Smooth muscle cell (in vitro differentiated cells): ENCODE data around the gene MAPK8. TPM values are rescaled to one million over a fixed set of nuclear protein-coding genes. Genes with fewer than 3 reads are reported as not detected.

ENCODE experiments used
- DNase-seq: peaks from one replicate; lab custom pipeline; 2025; ENCODE audit not compliant: unreplicated experiment; lab: John Stamatoyannopoulos, UW
- H2AFZ ChIP-seq: fragments of 200-600 bp; sonication (generic); 2 replicates; pipeline ENCODE4 v1.6.0; 2016; ENCODE audit warnings: antibody characterized with exemption, low read depth, mild to moderate bottlenecking
- H3F3A ChIP-seq: fragments of 200-600 bp; sonication (generic); 2 replicates; pipeline ENCODE4 v1.6.0; 2017; ENCODE audit warnings: antibody characterized with exemption, low read depth
- H3K27ac ChIP-seq: fragments of 200-600 bp; sonication (generic); 2 replicates; pipeline ENCODE4 v1.5.1; 2016; ENCODE audit warnings: low read depth, mild to moderate bottlenecking
- H3K27me3 ChIP-seq: fragments of 200-600 bp; sonication (generic); 2 replicates; pipeline ENCODE4 v1.6.1; 2016; ENCODE audit warnings: low read depth, mild to moderate bottlenecking
- H3K36me3 ChIP-seq: fragments of 200-600 bp; sonication (generic); 2 replicates; pipeline ENCODE4 v1.5.1; 2016; ENCODE audit warnings: low read depth
- H3K4me1 ChIP-seq: fragments of 200-600 bp; sonication (generic); 2 replicates; pipeline ENCODE4 v1.5.1; 2016; ENCODE audit warnings: low read depth
- H3K4me2 ChIP-seq: fragments of 200-600 bp; sonication (generic); 2 replicates; pipeline ENCODE4 v1.6.0; 2016; ENCODE audit warnings: mild to moderate bottlenecking
- H3K4me3 ChIP-seq: fragments of 200-600 bp; sonication (generic); 2 replicates; pipeline ENCODE4 v1.5.1; 2016; ENCODE audit warnings: mild to moderate bottlenecking
- H3K79me2 ChIP-seq: fragments of 200-600 bp; sonication (generic); 2 replicates; pipeline ENCODE4 v1.6.0; 2016; ENCODE audit warnings: low read depth, mild to moderate bottlenecking
- H3K9ac ChIP-seq: fragments of 200-600 bp; sonication (generic); 2 replicates; pipeline ENCODE4 v1.6.0; 2016; ENCODE audit warnings: low read depth
- H3K9me3 ChIP-seq: fragments of 200-600 bp; sonication (generic); replicated peaks from 2 replicates; pipeline ENCODE4 v1.5.1; 2016; ENCODE audit warnings: low read depth
- H4K20me1 ChIP-seq: fragments of 200-600 bp; sonication (generic); 2 replicates; pipeline ENCODE4 v1.6.0; 2016; ENCODE audit warnings: low read depth
- WGBS: methylation state at CpG from one replicate; pipeline ENCODE4 v1.1.7; 2016; ENCODE audit warnings: low lambda C conversion rate; 5-methylcytosine and 5-hydroxymethylcytosine counted together
- polyA plus RNA-seq: library from polyadenylated mRNA; unstranded; fragments of >200 nt; fragmentation: Nextera tagmentation; extraction: Ambion mirVana; gene quantifications from 2 replicates; pipeline ENCODE4 v1.2.1, GENCODE V29; 2016
- total RNA-seq: library from RNA; depleted of rRNA; stranded (reverse); fragments of >200 nt; gene quantifications from 2 replicates; pipeline ENCODE4 v1.2.3, GENCODE V29; 2014
- TF ChIP-seq, protein P1 (sequence below): fragments of 200-600 bp; sonication (generic); IDR thresholded peaks from 2 replicates; pipeline ENCODE4 v1.5.1; 2017; ENCODE audit warnings: borderline replicate concordance, mild to moderate bottlenecking, antibody characterized with exemption; ENCODE audit not compliant: insufficient read depth, poor library complexity, severe bottlenecking

MAPK8 gene
- total and polyA plus RNA-seq, 2 experiments from 2014 or later: 13.1 to 45.5 TPM

DNA sequence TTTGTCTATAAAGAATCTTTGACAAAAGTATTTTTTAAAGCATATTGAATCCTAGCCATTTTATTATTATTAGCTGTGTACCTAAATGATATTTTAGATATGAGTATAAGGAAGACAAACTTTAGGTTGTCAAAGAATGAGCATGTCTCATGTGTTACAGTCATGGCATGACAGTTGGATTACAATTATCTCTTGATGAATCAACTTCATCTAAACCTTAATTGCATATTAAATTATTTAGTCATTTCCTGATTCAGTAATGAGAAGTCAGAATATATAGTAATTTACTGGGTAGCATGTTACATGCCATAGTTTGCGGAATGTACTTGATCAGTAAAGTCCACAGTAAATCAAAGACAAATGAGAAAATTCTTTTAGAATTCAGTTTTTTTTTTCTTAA lies 59.2 kb downstream of the MAPK8 start:
- H3K4me3 ChIP-seq: no peak overlapping the region
- H3K27ac ChIP-seq: no peak overlapping the region
- no peak overlapping the region for H2AFZ ChIP-seq
- no peak overlapping the region for H3K9ac ChIP-seq
- no peaks in the 10 kb centered on the region for H3K36me3 ChIP-seq
- H3F3A ChIP-seq: no peaks in the 10 kb centered on the region
- no peaks in the 10 kb centered on the region for H3K27me3 ChIP-seq
- no peaks in the 10 kb centered on the region for H3K4me1 ChIP-seq
- no peak for DNase-seq
- peaks cover 96% of the 10 kb centered on the region for H4K20me1 ChIP-seq
- 98% methylated on average over 1 of the region's 1 CpG for WGBS
- TF ChIP-seq, protein P1, sequence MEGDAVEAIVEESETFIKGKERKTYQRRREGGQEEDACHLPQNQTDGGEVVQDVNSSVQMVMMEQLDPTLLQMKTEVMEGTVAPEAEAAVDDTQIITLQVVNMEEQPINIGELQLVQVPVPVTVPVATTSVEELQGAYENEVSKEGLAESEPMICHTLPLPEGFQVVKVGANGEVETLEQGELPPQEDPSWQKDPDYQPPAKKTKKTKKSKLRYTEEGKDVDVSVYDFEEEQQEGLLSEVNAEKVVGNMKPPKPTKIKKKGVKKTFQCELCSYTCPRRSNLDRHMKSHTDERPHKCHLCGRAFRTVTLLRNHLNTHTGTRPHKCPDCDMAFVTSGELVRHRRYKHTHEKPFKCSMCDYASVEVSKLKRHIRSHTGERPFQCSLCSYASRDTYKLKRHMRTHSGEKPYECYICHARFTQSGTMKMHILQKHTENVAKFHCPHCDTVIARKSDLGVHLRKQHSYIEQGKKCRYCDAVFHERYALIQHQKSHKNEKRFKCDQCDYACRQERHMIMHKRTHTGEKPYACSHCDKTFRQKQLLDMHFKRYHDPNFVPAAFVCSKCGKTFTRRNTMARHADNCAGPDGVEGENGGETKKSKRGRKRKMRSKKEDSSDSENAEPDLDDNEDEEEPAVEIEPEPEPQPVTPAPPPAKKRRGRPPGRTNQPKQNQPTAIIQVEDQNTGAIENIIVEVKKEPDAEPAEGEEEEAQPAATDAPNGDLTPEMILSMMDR: no peak
- no peaks in the 10 kb centered on the region for H3K9me3 ChIP-seq
- H3K79me2 ChIP-seq: peaks cover 49% of the 10 kb centered on the region
- H3K4me2 ChIP-seq: no peak overlapping the region

DNA sequence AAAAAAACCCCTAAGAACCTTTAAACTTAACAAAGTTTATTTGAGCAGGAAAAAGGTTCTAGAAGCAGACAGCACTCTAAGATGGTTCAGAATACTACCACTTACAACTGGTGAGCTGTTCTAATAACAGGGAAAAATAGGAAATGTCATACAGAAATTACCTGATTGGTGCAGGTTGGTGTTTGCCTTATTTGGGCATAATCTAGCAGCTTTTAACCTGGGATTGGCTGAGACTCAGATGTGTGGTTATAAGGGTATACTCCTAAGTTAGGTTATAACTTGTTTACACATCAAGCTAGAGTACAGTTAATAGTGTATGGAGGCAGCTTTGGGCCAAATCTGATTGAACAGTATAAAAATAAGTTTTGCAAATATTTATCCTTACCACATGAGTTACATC lies 59.8 kb downstream of the MAPK8 start:
- no peak for DNase-seq
- Histone ChIP-seq H3K79me2 (peaks cover 52% of the 10 kb centered on the region), H3K4me2 (no peak overlapping the region), H3K4me3 (no peak overlapping the region), H3F3A (no peaks in the 10 kb centered on the region), H3K36me3 (no peaks in the 10 kb centered on the region), H3K27me3 (no peaks in the 10 kb centered on the region), H3K9me3 (no peaks in the 10 kb centered on the region), H2AFZ (no peak overlapping the region), H3K9ac (no peak overlapping the region), H3K27ac (no peak overlapping the region), H4K20me1 (peaks cover 92% of the 10 kb centered on the region), H3K4me1 (no peaks in the 10 kb centered on the region)
- TF ChIP-seq, protein P1: no peak

DNA sequence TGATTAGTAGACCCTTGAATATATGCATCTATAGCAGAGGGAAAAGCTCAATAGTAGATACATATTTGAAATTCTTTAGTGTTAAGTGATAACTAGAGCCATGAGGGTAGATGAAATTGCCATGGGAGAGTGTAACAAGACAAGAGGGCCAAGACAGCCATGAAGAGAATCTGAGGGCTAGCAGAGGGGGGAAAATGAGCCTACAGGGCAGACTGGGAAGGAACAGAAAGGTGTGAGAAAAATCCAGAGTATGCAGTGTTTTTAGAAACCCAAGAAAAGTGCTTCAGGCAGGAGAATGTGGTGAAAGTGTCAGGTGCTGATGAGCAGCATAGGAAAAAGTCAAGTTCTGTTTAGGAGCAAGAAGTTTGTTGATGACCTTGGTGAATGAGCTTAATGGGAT lies 63.0 kb downstream of the MAPK8 start:
- Histone ChIP-seq H3K79me2 (peaks cover 43% of the 10 kb centered on the region), H3K27ac (no peak overlapping the region), H3K9me3 (no peaks in the 10 kb centered on the region), H3K4me3 (no peak overlapping the region), H3K4me2 (no peak overlapping the region), H4K20me1 (peaks cover 60% of the 10 kb centered on the region), H3K27me3 (no peaks in the 10 kb centered on the region), H3K9ac (no peak overlapping the region), H3F3A (no peaks in the 10 kb centered on the region), H3K4me1 (no peaks in the 10 kb centered on the region), H2AFZ (no peak overlapping the region), H3K36me3 (peaks cover 3% of the 10 kb centered on the region)
- TF ChIP-seq, protein P1: no peak
- no peak for DNase-seq

DNA sequence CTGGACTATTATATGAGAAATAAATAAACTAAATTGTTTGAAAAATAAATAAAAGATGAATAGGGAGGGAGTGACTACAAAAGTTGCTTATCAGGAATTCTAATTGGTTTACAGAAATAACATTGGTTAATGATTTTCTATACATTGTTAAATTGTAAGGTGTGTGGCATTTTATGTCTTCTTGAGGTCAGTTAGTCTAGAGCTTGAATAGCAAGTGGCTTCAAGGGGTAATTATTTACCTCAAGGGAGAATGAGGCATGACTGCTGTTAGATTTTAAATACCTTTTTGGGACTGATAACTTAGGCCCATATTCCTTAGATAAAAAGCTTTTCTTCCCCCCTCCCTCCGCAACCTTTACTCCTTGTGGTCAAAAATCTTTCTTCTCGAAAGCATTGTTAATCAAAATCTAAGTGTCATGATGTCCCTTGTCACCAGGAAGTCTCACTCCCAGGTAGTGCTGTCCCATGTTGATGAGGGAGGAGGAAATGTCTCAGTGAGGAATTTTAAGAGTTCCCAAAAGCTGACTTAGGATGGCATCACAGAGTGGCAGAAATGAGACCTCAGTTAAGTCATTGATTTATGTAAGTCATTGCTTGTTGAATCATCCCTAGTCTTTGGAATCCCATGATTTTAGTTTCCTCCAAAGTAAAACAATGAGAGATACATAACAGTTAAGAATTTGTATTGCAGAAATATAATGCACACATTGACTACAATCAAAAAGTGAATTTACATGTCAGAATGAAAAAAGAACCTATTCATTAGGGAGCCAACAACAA lies 71.5 kb downstream of the MAPK8 start:
- no peak for DNase-seq
- Histone ChIP-seq H3K36me3 (no peaks in the 10 kb centered on the region), H3K4me3 (no peak overlapping the region), H3K9me3 (no peaks in the 10 kb centered on the region), H3K4me2 (no peak overlapping the region), H3K4me1 (peaks cover 2% of the 10 kb centered on the region), H3F3A (peaks cover 1% of the 10 kb centered on the region), H4K20me1 (peaks cover under 1% of the 10 kb centered on the region), H3K27ac (no peak overlapping the region), H3K27me3 (no peaks in the 10 kb centered on the region), H3K79me2 (peaks cover 4% of the 10 kb centered on the region), H2AFZ (no peak overlapping the region), H3K9ac (no peak overlapping the region)
- 88% methylated on average over 2 of the region's 2 CpGs for WGBS
- TF ChIP-seq, protein P1: no peak
